ENCODE results near the gene SPARCL1.
"Not testable (repeated sequence)": the region's sequence is repeated elsewhere in the genome, so short reads cannot be mapped to it uniquely, and the experiment has no call there.

SPARCL1 gene

DNA sequence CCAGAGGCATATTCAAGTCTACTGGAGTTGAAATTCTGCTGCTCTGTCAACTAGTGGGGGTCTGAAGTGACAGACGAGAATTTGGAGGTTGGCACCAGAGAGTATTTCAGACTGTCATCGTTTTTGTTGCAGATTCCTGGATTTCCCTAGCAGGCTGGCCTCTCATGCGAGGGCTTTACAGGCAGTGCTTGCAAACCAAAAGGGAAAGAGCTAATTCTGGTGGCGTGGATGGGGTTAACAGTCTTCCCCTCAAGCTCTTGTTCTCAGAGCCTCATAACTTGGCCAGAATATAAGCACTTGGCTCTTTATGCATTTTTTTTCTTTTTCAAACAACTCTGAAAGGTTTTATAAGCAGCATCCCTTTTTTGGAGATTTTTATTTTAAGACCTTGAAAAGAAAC, at the start of gene SPARCL1:
Gene SPARCL1, minus strand, starts transcription at position 190 of the 400 bp plus-strand sequence. CDS start 29,802 bp downstream, outside the sequence.
- peak; percentile 5 for DNase-seq (ENCODE audit: low read depth)

- no peak for DNase-seq (ENCODE audit: low read depth)
These were observed 46.8 kb upstream of the SPARCL1 start for GRCh38 chr4:87575983-87576382.

GRCh38 chr4:87575408-87575807, 46.2 kb upstream of the SPARCL1 start:
- DNase-seq (ENCODE audit: low read depth), result no peak

GRCh38 chr4:87574996-87575395, 45.8 kb upstream of the SPARCL1 start:
- DNase-seq (ENCODE audit: low read depth), result peak; percentile 27

DNA sequence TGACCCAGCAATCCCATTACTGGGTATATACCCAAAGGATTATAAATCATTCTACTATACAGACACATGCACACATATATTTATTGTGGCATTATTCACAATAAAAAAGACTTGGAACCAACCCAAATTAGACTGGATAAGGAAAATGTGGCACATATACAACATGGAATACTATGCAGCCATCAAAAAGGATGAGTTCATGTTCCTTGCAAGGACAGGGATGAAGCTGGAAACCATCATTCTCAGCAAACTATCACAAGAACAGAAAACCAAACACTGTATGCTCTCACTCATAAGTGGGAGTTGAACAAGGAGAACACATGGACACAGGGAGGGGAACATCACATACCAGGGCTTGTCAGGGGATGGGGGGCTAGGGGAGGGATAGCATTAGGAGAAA, 45.2 kb upstream of the SPARCL1 start:
- DNase-seq (ENCODE audit: low read depth), result not testable (repeated sequence)

DNA sequence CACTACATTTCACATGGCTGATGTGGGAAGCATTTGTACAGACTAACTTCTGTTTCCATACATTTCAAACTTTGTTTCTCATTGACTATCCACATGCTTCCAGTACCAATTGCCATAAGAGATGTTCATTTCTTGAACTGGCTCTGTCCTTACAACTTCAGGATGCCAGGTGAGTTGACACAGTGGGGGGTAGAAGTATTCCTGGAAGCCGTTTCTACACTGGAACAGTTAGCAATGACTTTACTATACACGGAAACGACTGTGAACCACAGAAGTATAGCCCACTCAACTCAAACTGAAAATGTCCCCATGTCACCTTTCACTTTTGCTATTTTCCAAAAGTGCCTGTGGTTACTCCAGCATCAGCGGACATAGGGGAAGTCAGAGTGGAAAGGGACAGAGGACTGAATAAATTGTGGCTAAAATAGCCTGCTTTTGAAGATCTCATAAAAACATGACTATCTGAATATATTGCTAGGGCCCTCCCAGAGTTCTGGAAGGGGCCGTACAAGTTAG, 41.2 kb upstream of the SPARCL1 start:
- DNase-seq (ENCODE audit: low read depth), result no peak

DNA sequence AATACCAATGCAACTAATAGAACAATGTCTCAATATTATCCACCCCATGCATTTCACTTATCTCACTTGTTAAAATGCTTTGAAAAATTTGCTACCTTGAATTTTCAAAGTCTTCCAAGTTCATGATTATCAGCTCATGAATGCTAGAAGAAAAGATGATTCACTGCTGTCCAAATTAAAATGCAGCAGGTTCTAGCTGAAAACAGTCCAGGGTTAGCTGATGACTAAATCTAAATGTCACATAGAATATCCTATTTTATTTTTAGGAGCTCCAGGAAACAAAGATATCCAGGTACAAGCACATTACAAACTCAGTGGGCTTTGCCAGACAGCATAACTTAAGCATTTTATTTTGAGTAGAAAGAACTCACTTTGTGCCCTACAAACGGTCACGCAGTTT, 38.0 kb upstream of the SPARCL1 start:
- DNase-seq (ENCODE audit: low read depth), result no peak

- DNase-seq (ENCODE audit: low read depth), result no peak
These were observed 37.1 kb upstream of the SPARCL1 start for GRCh38 chr4:87566276-87566675.

GRCh38 chr4:87565746-87566145, 36.6 kb upstream of the SPARCL1 start:
- DNase-seq (ENCODE audit: low read depth), result no peak

GRCh38 chr4:87560802-87561201, 31.6 kb upstream of the SPARCL1 start:
- no peak for DNase-seq (ENCODE audit: low read depth)

DNA sequence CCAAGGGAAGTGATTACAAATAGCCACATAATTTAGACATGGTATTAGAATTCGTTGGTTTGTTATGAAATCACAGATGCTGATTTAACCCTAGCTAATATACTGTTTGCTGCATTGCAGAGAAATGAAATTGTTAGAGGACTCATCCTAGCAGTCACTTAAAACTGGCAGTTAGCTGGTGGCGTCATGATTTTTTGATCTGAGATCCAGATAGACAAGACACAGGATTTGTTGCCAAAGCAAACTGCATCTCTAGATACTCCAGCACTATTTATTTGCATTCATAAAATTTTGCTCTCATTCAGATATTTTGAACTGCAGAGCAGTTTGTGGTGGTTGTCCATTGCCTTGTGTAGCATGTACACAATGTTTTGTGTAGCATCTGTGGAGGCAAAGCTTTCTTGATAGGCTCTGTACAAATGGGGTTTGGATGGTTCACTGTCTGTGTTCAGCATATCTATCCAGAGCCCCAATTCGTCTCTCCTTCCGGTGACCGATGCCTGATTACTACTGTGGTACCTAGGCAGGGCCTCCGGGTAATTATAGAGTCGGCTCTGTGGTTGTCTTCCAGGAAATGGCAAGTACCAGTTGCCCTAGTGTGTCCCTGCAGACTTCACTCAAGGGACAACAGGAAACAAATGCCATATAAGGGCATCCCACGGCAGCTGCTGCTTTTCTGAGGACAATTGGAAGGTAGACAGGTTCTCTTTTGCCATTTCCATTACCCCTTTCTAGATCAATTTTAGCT, 30.1 kb upstream of the SPARCL1 start:
- DNase-seq (ENCODE audit: low read depth), result no peak

GRCh38 chr4:87557348-87557747, 28.2 kb upstream of the SPARCL1 start:
- no peak for DNase-seq (ENCODE audit: low read depth)

GRCh38 chr4:87555773-87556619, 26.8 kb upstream of the SPARCL1 start:
- DNase-seq (ENCODE audit: low read depth), result peak; percentile 65

- no peak for DNase-seq (ENCODE audit: low read depth)
These were observed 24.0 kb upstream of the SPARCL1 start for GRCh38 chr4:87553182-87553581.

- DNase-seq (ENCODE audit: low read depth), result no peak
These were observed 22.2 kb upstream of the SPARCL1 start for GRCh38 chr4:87551361-87551760.

GRCh38 chr4:87547016-87547708, 18.0 kb upstream of the SPARCL1 start:
- no peak for DNase-seq (ENCODE audit: low read depth)

- DNase-seq (ENCODE audit: low read depth), result no peak
These were observed 15.9 kb upstream of the SPARCL1 start for GRCh38 chr4:87545052-87545451.

DNA sequence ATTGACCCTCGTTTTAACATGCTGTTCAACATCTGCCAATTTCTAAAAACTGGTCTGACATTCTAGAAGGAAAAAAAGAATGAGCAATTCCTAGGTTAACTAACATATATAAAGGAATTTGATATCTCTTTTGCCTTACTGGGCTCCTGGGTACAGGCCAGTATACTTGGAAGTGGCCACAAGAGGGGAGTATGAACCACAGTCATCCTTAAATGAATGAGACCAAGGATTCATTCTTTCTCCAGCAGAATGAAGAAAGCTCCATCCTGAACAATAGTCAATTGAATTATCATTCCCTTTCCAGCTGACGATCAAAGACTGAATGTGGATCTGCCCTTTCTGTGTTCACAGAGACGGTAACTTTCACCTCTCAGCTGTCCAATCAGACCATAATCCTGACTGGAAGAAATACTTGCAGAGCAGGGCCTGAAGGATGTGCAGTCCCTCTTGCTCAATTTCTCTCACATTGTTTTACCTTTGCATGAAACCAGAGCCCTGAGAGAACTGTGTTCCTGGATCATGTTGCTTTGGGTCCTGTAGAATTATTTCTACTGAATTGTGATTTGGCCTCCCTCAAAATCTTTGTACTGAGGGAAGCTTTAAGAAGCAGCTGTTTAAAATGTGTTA, 14.8 kb upstream of the SPARCL1 start:
- DNase-seq (ENCODE audit: low read depth), result peak; percentile 57

DNA sequence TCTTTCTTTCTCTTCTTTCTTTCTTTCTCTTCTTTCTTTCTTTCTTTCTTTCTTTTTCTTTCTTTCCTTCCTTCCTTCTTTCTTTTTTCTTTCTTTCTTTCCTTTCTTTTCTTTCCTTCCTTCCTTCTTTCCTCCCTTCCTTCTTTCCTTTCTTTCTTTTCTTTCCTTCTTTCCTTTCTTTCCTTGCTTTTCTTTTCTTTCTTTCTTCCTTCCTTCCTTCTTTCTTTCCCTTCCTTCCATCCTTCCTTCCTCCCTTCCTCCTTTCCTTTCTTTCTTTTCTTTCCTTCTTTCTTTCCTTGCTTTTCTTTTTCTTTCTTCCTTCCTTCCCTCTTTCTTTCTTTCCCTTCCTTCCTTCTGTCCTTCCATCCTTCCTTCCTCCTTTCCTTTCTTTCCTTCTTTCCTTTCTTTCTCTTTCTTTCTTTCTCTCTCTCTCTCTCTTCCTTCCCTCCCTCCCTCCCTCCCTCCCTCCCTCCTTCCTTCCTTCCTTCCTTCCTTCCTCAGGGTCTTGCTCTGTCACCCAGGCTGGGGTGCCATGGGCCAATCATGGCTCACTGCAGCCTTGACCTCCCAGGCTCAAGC, 13.6 kb upstream of the SPARCL1 start:
- no peak for DNase-seq (ENCODE audit: low read depth)

GRCh38 chr4:87541956-87542709, 13.0 kb upstream of the SPARCL1 start:
- no peak for DNase-seq (ENCODE audit: low read depth)

GRCh38 chr4:87541521-87541920, 12.3 kb upstream of the SPARCL1 start:
- DNase-seq (ENCODE audit: low read depth), result no peak
